Esophagus squamous epithelium (tissue), 5 donors: ENCODE data around the gene BRD1. TPM values are rescaled to one million over a fixed set of nuclear protein-coding genes. Genes with fewer than 3 reads are reported as not detected.
"Not testable (repeated sequence)": the region's sequence is repeated elsewhere in the genome, so short reads cannot be mapped to it uniquely, and the experiment has no call there.

Experiments
- DNase-seq: peaks from one replicate; lab custom pipeline; 2025; lab: John Stamatoyannopoulos, UW
- H3K27ac ChIP-seq, 4 donors: fragments of 200-600 bp; sonication (generic); one replicate each; pipeline ENCODE4 v1.5.1; 2016 to 2019; ENCODE audit warnings: mild to moderate bottlenecking in 1 of 4
- H3K27me3 ChIP-seq, 4 donors: fragments of 200-600 bp; sonication (generic); 1 replicate in 3 of 4; 2 replicates in 1 of 4; pipeline versions ENCODE4 v1.5.1 to v1.6.0; 2017 to 2021; ENCODE audit warnings: antibody characterized with exemption in 1 of 4
- H3K36me3 ChIP-seq, 3 donors: fragments of 200-600 bp; sonication (generic); one replicate each; pipeline ENCODE4 v1.5.1; 2016 to 2019
- H3K4me1 ChIP-seq, 3 donors: fragments of 200-600 bp; sonication (generic); one replicate each; pipeline ENCODE4 v1.5.1; 2017 to 2019
- H3K4me3 ChIP-seq, 4 donors: fragments of 200-600 bp; sonication (generic); 1 replicate in 3 of 4; 2 replicates in 1 of 4; pipeline ENCODE4 v1.5.1; 2016 to 2019; ENCODE audit warnings: mild to moderate bottlenecking in 2 of 4, moderate library complexity in 1 of 4
- H3K9me3 ChIP-seq, 3 donors: fragments of 200-600 bp; sonication (generic); one replicate each; pipeline ENCODE4 v1.5.1; 2016 to 2019
- CTCF ChIP-seq, 6 experiments: fragments of 450-650 bp in 4 of 6; fragments of 200-600 bp in 2 of 6; sonication (generic) in 2 of 6; IDR thresholded peaks; one replicate each; pipeline ENCODE4 v1.5.1; 2016 to 2019; ENCODE audit warnings: antibody characterized with exemption in 6 of 6, mild to moderate bottlenecking in 4 of 6, moderate library complexity in 4 of 6
- POLR2A ChIP-seq, 4 donors: fragments of 450-650 bp; IDR thresholded peaks; one replicate each; pipeline ENCODE4 v1.6.1; 2017; ENCODE audit warnings: antibody characterized with exemption in 4 of 4, mild to moderate bottlenecking in 4 of 4, moderate library complexity in 3 of 4
- WGBS, 2 donors: methylation state at CpG; one replicate each; pipeline ENCODE4 v1.1.5; 2018; 5-methylcytosine and 5-hydroxymethylcytosine counted together
- intact Hi-C: fragments of 100-400 bp; cut with DNase I; formaldehyde crosslinking; loops from one replicate; pipeline ENCODE4 v1.15.0; 2022
- total RNA-seq, 4 donors: library from RNA; depleted of rRNA; stranded (reverse); fragments of >200 nt; gene quantifications; one replicate each; pipeline ENCODE4 v1.1.0, GENCODE V29; 2016
- donor health status: DM: yes; HTN: yes; CAD: no.

The BRD1 gene
- total RNA-seq, 4 donors from 2014 or later: 17.8 to 37.4 (median 29.9) TPM

GRCh38 chr22:49763696-49764095, 64.0 kb downstream of the BRD1 start:
- Histone ChIP-seq H3K36me3 (no peaks in the 10 kb centered on the region), H3K27ac (no peak overlapping the region), H3K4me1 (peaks cover 0 to 12% (median 0%) of the 10 kb centered on the region in 3 donors), H3K4me3 (no peak overlapping the region), H3K9me3 (peaks cover 0 to 16% (median 8%) of the 10 kb centered on the region in 3 donors), H3K27me3 (no peaks in the 10 kb centered on the region)
- intact Hi-C loops: loop anchor here (10.0 kb wide), 1 partner anchor 161 kb away; no protein-coding TSS in a partner anchor
- DNase-seq: no peak
- WGBS, 2 donors: no CpG with 5 or more reads among the region's 13 CpGs
- TF ChIP-seq CTCF (IDR thresholded peaks at IDR 0.05) (no peak), POLR2A (IDR thresholded peaks at IDR 0.05) (no peak)

- intact Hi-C loops: loop anchor here (10.0 kb wide), 1 partner anchor 162 kb away; no protein-coding TSS in a partner anchor
- no peak for DNase-seq
- Histone ChIP-seq H3K36me3 (no peaks in the 10 kb centered on the region), H3K9me3 (peaks cover 0 to 16% (median 8%) of the 10 kb centered on the region in 3 donors), H3K27ac (no peak overlapping the region), H3K27me3 (no peaks in the 10 kb centered on the region), H3K4me3 (no peak overlapping the region), H3K4me1 (peaks cover 0 to 8% (median 0%) of the 10 kb centered on the region in 3 donors)
- 82 to 87% methylated on average over 12 to 13 of the region's 13 CpGs for WGBS, 2 donors
- TF ChIP-seq POLR2A (IDR thresholded peaks at IDR 0.05) (no peak), CTCF (IDR thresholded peaks at IDR 0.05) (no peak)
Observed at GRCh38 chr22:49763138-49763537, 64.5 kb downstream of the BRD1 start.

- peaks cover 0 to 16% (median 8%) of the 10 kb centered on the region in 3 donors for H3K9me3 ChIP-seq
- DNase-seq, H3K36me3 ChIP-seq, H3K27ac ChIP-seq, H3K4me3 ChIP-seq, H3K4me1 ChIP-seq, H3K27me3 ChIP-seq: not testable (repeated sequence)
- 87 to 90% methylated on average over 7 of the region's 7 CpGs for WGBS, 2 donors
- intact Hi-C loops: loop anchor here (10.0 kb wide), 1 partner anchor 162 kb away; no protein-coding TSS in a partner anchor
Observed at GRCh38 chr22:49762571-49762970, 65.1 kb downstream of the BRD1 start.

- intact Hi-C loops: loop anchor here (10.0 kb wide), 1 partner anchor 163 kb away; no protein-coding TSS in a partner anchor
- no peak overlapping the region for H3K4me3 ChIP-seq
- 85 to 96% methylated on average over 7 of the region's 7 CpGs for WGBS, 2 donors
- no peaks in the 10 kb centered on the region for H3K36me3 ChIP-seq
- TF ChIP-seq CTCF (IDR thresholded peaks at IDR 0.05) (no peak), POLR2A (IDR thresholded peaks at IDR 0.05) (no peak)
- H3K27ac ChIP-seq: no peak overlapping the region
- peaks cover 0 to 12% (median 4%) of the 10 kb centered on the region in 3 donors for H3K9me3 ChIP-seq
- no peak for DNase-seq
- peaks cover 0 to 8% (median 0%) of the 10 kb centered on the region in 3 donors for H3K4me1 ChIP-seq
- H3K27me3 ChIP-seq: peaks cover 0 to 1% (median 0%) of the 10 kb centered on the region in 4 donors
Observed at GRCh38 chr22:49761836-49762235, 65.8 kb downstream of the BRD1 start.

- peaks cover 0 to 2% (median 0%) of the 10 kb centered on the region in 3 donors for H3K9me3 ChIP-seq
- intact Hi-C loops: loop anchor here (10.0 kb wide), 1 partner anchor 164 kb away; no protein-coding TSS in a partner anchor
- no peaks in the 10 kb centered on the region for H3K36me3 ChIP-seq
- no peak overlapping the region for H3K4me3 ChIP-seq
- TF ChIP-seq POLR2A (IDR thresholded peaks at IDR 0.05): no peak
- TF ChIP-seq CTCF (IDR thresholded peaks at IDR 0.05): no peak
- H3K4me1 ChIP-seq: peaks cover 0 to 8% (median 0%) of the 10 kb centered on the region in 3 donors
- no peak for DNase-seq
- WGBS, 2 donors: 53 to 73% methylated on average over 5 to 8 of the region's 13 CpGs
- no peak overlapping the region for H3K27ac ChIP-seq
- H3K27me3 ChIP-seq: peaks cover 0 to 10% (median 0%) of the 10 kb centered on the region in 4 donors
Observed at GRCh38 chr22:49760630-49761571, 66.8 kb downstream of the BRD1 start.
